Right atrium auricular region (tissue), 2 donors: ENCODE data around the gene ZGPAT. TPM values are rescaled to one million over a fixed set of nuclear protein-coding genes. Genes with fewer than 3 reads are reported as not detected.
A peak's percentile ranks its signal among the peaks of the same experiment; 100 is the strongest.

Source experiments
- DNase-seq: peaks from one replicate; pipeline ENCODE4 v3.0.0-alpha.2; 2019; ENCODE audit warnings: low spot score
- H3K27ac ChIP-seq, 2 donors: fragments of 200-600 bp; sonication (generic); 1 replicate in 1 of 2; 2 replicates in 1 of 2; pipeline ENCODE4 v1.5.1; 2016 to 2019
- H3K27me3 ChIP-seq, 2 donors: fragments of 200-600 bp; sonication (generic); one replicate each; pipeline versions ENCODE4 v1.5.1 to v1.6.0; 2017 to 2019
- H3K36me3 ChIP-seq: fragments of 200-600 bp; sonication (generic); one replicate; pipeline ENCODE4 v1.5.1; 2016
- H3K4me1 ChIP-seq, 2 donors: fragments of 200-600 bp; sonication (generic); one replicate each; pipeline versions ENCODE4 v1.5.1 to v1.6.0; 2017 to 2019
- H3K4me3 ChIP-seq, 2 donors: fragments of 200-600 bp; sonication (generic); 1 replicate in 1 of 2; 2 replicates in 1 of 2; pipeline ENCODE4 v1.5.1; 2017 to 2019; ENCODE audit warnings: mild to moderate bottlenecking in 1 of 2, moderate library complexity in 1 of 2
- H3K9me3 ChIP-seq, 2 donors: fragments of 200-600 bp; sonication (generic); one replicate each; pipeline ENCODE4 v1.5.1; 2019
- total RNA-seq, 2 donors: library from RNA; depleted of rRNA; stranded (reverse); fragments of >200 nt; gene quantifications; one replicate each; pipeline ENCODE4 v1.1.0, GENCODE V29; 2016
- TF ChIP-seq, protein P1 (sequence below), 2 donors: fragments of 200-600 bp; sonication (generic); IDR thresholded peaks; one replicate each; pipeline ENCODE4 v1.5.1; 2019; ENCODE audit warnings: antibody characterized with exemption in 2 of 2

ZGPAT gene
- total RNA-seq, 2 donors from 2014 or later, result 11.9 to 15.1 TPM

- H3K36me3 ChIP-seq, result peaks cover 14% of the 10 kb centered on the region
- H3K4me3 ChIP-seq, result no peak overlapping the region
- H3K4me1 ChIP-seq, result peaks cover 0 to 46% of the 10 kb centered on the region in 2 donors
- DNase-seq, result no peak
- no peaks in the 10 kb centered on the region for H3K27me3 ChIP-seq
- TF ChIP-seq, protein P1, sequence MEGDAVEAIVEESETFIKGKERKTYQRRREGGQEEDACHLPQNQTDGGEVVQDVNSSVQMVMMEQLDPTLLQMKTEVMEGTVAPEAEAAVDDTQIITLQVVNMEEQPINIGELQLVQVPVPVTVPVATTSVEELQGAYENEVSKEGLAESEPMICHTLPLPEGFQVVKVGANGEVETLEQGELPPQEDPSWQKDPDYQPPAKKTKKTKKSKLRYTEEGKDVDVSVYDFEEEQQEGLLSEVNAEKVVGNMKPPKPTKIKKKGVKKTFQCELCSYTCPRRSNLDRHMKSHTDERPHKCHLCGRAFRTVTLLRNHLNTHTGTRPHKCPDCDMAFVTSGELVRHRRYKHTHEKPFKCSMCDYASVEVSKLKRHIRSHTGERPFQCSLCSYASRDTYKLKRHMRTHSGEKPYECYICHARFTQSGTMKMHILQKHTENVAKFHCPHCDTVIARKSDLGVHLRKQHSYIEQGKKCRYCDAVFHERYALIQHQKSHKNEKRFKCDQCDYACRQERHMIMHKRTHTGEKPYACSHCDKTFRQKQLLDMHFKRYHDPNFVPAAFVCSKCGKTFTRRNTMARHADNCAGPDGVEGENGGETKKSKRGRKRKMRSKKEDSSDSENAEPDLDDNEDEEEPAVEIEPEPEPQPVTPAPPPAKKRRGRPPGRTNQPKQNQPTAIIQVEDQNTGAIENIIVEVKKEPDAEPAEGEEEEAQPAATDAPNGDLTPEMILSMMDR (IDR thresholded peaks at IDR 0.05), result no peak
- no peak overlapping the region for H3K27ac ChIP-seq
- no peaks in the 10 kb centered on the region for H3K9me3 ChIP-seq
Measured at GRCh38 chr20:63693733-63694583, 13.9 kb upstream of the ZGPAT start.

GRCh38 chr20:63694584-63695423 is 13.0 kb upstream of the ZGPAT start:
- peaks cover 0 to 49% of the 10 kb centered on the region in 2 donors for H3K4me1 ChIP-seq
- H3K27me3 ChIP-seq, result no peaks in the 10 kb centered on the region
- no peak overlapping the region for H3K4me3 ChIP-seq
- H3K36me3 ChIP-seq, result peaks cover 14% of the 10 kb centered on the region
- TF ChIP-seq, protein P1 (IDR thresholded peaks at IDR 0.05), result no peak
- no peak overlapping the region for H3K27ac ChIP-seq
- no peak for DNase-seq
- no peaks in the 10 kb centered on the region for H3K9me3 ChIP-seq

DNA sequence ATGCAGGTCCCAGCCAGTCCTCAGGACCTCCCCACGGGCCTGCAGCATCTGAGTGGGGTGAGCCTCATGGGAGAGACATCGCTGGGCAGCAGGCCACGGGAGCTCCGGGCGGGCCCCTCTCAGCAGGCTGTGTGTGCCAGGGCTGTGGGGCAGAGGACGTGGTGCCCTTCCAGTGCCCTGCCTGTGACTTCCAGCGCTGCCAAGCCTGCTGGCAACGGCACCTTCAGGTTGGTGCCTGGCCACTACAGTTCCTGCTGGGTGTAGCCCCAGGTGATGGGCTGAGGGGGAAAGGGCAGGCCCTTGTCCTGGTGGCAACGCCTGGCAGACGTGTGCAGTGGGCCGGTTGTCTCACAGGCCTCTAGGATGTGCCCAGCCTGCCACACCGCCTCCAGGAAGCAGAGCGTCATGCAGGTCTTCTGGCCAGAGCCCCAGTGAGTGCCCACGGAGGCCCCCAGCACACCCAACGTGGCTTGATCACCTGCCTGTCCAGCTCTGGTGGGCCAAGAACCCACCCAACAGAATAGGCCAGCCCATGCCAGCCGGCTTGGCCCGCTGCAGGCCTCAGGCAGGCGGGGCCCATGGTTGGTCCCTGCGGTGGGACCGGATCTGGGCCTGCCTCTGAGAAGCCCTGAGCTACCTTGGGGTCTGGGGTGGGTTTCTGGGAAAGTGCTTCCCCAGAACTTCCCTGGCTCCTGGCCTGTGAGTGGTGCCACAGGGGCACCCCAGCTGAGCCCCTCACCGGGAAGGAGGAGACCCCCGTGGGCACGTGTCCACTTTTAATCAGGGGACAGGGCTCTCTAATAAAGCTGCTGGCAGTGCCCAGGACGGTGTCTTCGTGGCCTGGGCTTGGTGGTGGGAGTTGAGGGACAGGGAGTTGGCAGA is 12.2 kb upstream of the ZGPAT start:
- Histone ChIP-seq H3K27ac (peak overlapping the region; percentile 53 to 61), H3K36me3 (peaks cover 14% of the 10 kb centered on the region), H3K4me3 (no peak overlapping the region), H3K9me3 (no peaks in the 10 kb centered on the region), H3K4me1 (peaks cover 0 to 52% of the 10 kb centered on the region in 2 donors), H3K27me3 (no peaks in the 10 kb centered on the region)
- TF ChIP-seq, protein P1 (IDR thresholded peaks at IDR 0.05), result no peak
- DNase-seq, result no peak

- peak overlapping the region in 1 of 2 donors; percentile 37 for H3K4me3 ChIP-seq
- DNase-seq, result no peak
- H3K27ac ChIP-seq, result peak overlapping the region; percentile 53 to 61
- peaks cover 0 to 52% of the 10 kb centered on the region in 2 donors for H3K4me1 ChIP-seq
- TF ChIP-seq, protein P1 (IDR thresholded peaks at IDR 0.05), result no peak
- H3K9me3 ChIP-seq, result no peaks in the 10 kb centered on the region
- peaks cover 14% of the 10 kb centered on the region for H3K36me3 ChIP-seq
- H3K27me3 ChIP-seq, result no peaks in the 10 kb centered on the region
Measured at GRCh38 chr20:63696306-63696627, 11.6 kb upstream of the ZGPAT start.

- DNase-seq, result no peak
- peaks cover 14% of the 10 kb centered on the region for H3K36me3 ChIP-seq
- TF ChIP-seq, protein P1 (IDR thresholded peaks at IDR 0.05), result no peak
- H3K9me3 ChIP-seq, result no peaks in the 10 kb centered on the region
- H3K27me3 ChIP-seq, result no peaks in the 10 kb centered on the region
- peak within 1 kb of the TSS in 1 of 2 donors; percentile 37 for H3K4me3 ChIP-seq
- peaks cover 0 to 52% of the 10 kb centered on the region in 2 donors for H3K4me1 ChIP-seq
- peak within 1 kb of the TSS; percentile 53 to 61 for H3K27ac ChIP-seq
Measured at GRCh38 chr20:63696628-63697356, 11.0 kb upstream of the ZGPAT start, which contains the start of gene TNFRSF6B. Gene TNFRSF6B, plus strand, starts transcription at chr20:63696652. Its CDS starts 116 bp downstream, at chr20:63696768.
